K562 (cell line): ENCODE data around the gene GAS2L2. TPM values are rescaled to one million over a fixed set of nuclear protein-coding genes. Genes with fewer than 3 reads are reported as not detected.
A peak's percentile ranks its signal among the peaks of the same experiment; 100 is the strongest.

Experiments used
- AFF1 ChIP-seq, 2 experiments: fragments of 450-650 bp; IDR thresholded peaks; 2 replicates each; pipeline ENCODE4 v1.6.1; 2018; ENCODE audit warnings: mild to moderate bottlenecking in 2 of 2, low read depth in 1 of 2; ENCODE audit not compliant: partially characterized antibody in 2 of 2
- ARID3B ChIP-seq: fragments of 250-450 bp; sonication (Bioruptor Pico); IDR thresholded peaks from 2 replicates; pipeline ENCODE4 v1.4.0; 2020; ENCODE audit warnings: borderline replicate concordance
- BMI1 ChIP-seq: fragments of 150-350 bp; IDR thresholded peaks from 2 replicates; pipeline ENCODE4 v1.6.1; 2014; ENCODE audit warnings: low read length
- CAMTA2 ChIP-seq: fragments of 250-450 bp; sonication (Bioruptor Pico); conservative IDR thresholded peaks from 2 replicates; pipeline ENCODE4 v1.5.1; 2022
- CREM ChIP-seq: IDR thresholded peaks from 2 replicates; pipeline ENCODE4 v1.6.1; 2014; ENCODE audit warnings: antibody characterized with exemption, low read depth
- DNMT1 ChIP-seq: fragments of 450-650 bp; IDR thresholded peaks from 2 replicates; pipeline ENCODE4 v1.6.1; 2016; ENCODE audit warnings: antibody characterized with exemption, mild to moderate bottlenecking
- GTF3C2 ChIP-seq: IDR thresholded peaks from 3 replicates; pipeline ENCODE4 v1.6.1; 2011; ENCODE audit warnings: borderline replicate concordance, mild to moderate bottlenecking, moderate library complexity; ENCODE audit not compliant: insufficient read length; ENCODE audit errors: extremely low read depth
- NCOA4 ChIP-seq: fragments of 450-650 bp; IDR thresholded peaks from 2 replicates; pipeline ENCODE4 v1.6.1; 2018; ENCODE audit warnings: mild to moderate bottlenecking; ENCODE audit not compliant: partially characterized antibody
- NR0B1 ChIP-seq: fragments of 450-650 bp; IDR thresholded peaks from one replicate; pipeline ENCODE4 v1.6.1; 2018; ENCODE audit warnings: mild to moderate bottlenecking, moderate library complexity; ENCODE audit not compliant: partially characterized antibody
- POLR2H ChIP-seq: IDR thresholded peaks from 2 replicates; pipeline ENCODE4 v1.6.1; 2016; ENCODE audit warnings: missing genetic modification characterization, low read depth, mild to moderate bottlenecking, control low read depth, missing compliant biosample characterization, moderate library complexity
- RBM34 ChIP-seq: fragments of 200-400 bp; formaldehyde crosslinking; IDR thresholded peaks from 2 replicates; pipeline ENCODE4 v1.6.1; 2018; ENCODE audit warnings: low read length, borderline replicate concordance; ENCODE audit not compliant: insufficient read depth
- SIN3B ChIP-seq: fragments of 450-650 bp; IDR thresholded peaks from 2 replicates; pipeline ENCODE4 v1.6.1; 2017; ENCODE audit warnings: low read depth, mild to moderate bottlenecking, moderate library complexity
- TCF15 ChIP-seq: fragments of 250-450 bp; sonication (Bioruptor Pico); IDR thresholded peaks from 2 replicates; pipeline ENCODE4 v1.8.0; 2022; ENCODE audit warnings: moderate library complexity, mild to moderate bottlenecking, inconsistent platforms
- U2AF1 ChIP-seq: fragments of 200-400 bp; formaldehyde crosslinking; optimal IDR thresholded peaks from 2 replicates; pipeline ENCODE3; 2017; ENCODE audit warnings: mild to moderate bottlenecking, low read depth, low read length, moderate library complexity
- ZBTB12 ChIP-seq: fragments of 250-450 bp; sonication (Bioruptor Pico); IDR thresholded peaks from 2 replicates; pipeline ENCODE4 v1.4.0; 2020
- ZNF324 ChIP-seq: fragments of 250-450 bp; sonication (Bioruptor Pico); IDR thresholded peaks from 2 replicates; pipeline ENCODE4 v1.4.0; 2020; ENCODE audit warnings: mild to moderate bottlenecking
- ZNF445 ChIP-seq: fragments of 250-450 bp; sonication (Bioruptor Pico); IDR thresholded peaks from 2 replicates; pipeline ENCODE4 v1.4.0; 2020; ENCODE audit warnings: low read depth, mild to moderate bottlenecking, moderate library complexity
- polyA plus RNA-seq, 8 experiments: library from polyadenylated mRNA; depleted of rRNA in 4 of 8; stranded (reverse) in 5 of 8; unstranded in 3 of 8; fragments of >200 nt; fragmentation: Nextera tagmentation in 2 of 8; fragmentation: Illumina TruSeq in 1 of 8; extraction: Ambion mirVana in 2 of 8; extraction: Trizol in 1 of 8; gene quantifications; 2 replicates each; pipeline versions ENCODE4 v1.2.1 to v1.2.3, GENCODE V29; 2011 to 2014; ENCODE audit warnings: inconsistent platforms in 1 of 8, missing spikeins in 1 of 8
- total RNA-seq, 7 experiments: library from RNA; depleted of rRNA in 6 of 7; stranded (reverse); fragments of >200 nt in 6 of 7; fragmentation: Illumina TruSeq in 2 of 7; extraction: Trizol in 2 of 7; gene quantifications; 2 replicates each; pipeline versions ENCODE4 v1.2.1 to v1.2.3, GENCODE V29; 2011 to 2021; ENCODE audit warnings: low replicate concordance in 1 of 7

GAS2L2 gene
- total and polyA plus RNA-seq, 9 of the 15 experiments (the other 6 are each of a cell fraction or from before 2014, with no cell fraction given), result not detected

GRCh38 chr17:35747540-35748017 is 5.5 kb downstream of the GAS2L2 start (continued):
- no peak for TF ChIP-seq AFF1 (IDR thresholded peaks at IDR 0.05; ENCODE audit: low read depth in 1 of 2, partially characterized antibody in 2 of 2)
- no peak for TF ChIP-seq ZNF324
- TF ChIP-seq ZNF445 (CRISPR knock-in tag), result no peak
- TF ChIP-seq ZBTB12 (CRISPR knock-in tag), result no peak
- TF ChIP-seq NR0B1, result no peak
- no peak for TF ChIP-seq POLR2H (tag)
- TF ChIP-seq BMI1, result no peak
- TF ChIP-seq U2AF1, result no peak
- no peak for TF ChIP-seq TCF15 (CRISPR knock-in tag)
- no peak for TF ChIP-seq RBM34
- no peak for TF ChIP-seq DNMT1
- peak; percentile 30; the same call in 1 of the 2 replicates for TF ChIP-seq CREM
- TF ChIP-seq CAMTA2 (CRISPR knock-in tag), result no peak
- no peak for TF ChIP-seq GTF3C2
- TF ChIP-seq ARID3B, result no peak
- no peak for TF ChIP-seq SIN3B
- TF ChIP-seq NCOA4, result no peak
